ENCODE data around the gene CCDC85B. TPM values are rescaled to one million over a fixed set of nuclear protein-coding genes. Genes with fewer than 3 reads are reported as not detected.

CCDC85B gene
- total and polyA plus RNA-seq, 2 of the 13 experiments (the other 11 are each of a cell fraction or from before 2014, with no cell fraction given), result 8.2 to 19.5 TPM

DNA sequence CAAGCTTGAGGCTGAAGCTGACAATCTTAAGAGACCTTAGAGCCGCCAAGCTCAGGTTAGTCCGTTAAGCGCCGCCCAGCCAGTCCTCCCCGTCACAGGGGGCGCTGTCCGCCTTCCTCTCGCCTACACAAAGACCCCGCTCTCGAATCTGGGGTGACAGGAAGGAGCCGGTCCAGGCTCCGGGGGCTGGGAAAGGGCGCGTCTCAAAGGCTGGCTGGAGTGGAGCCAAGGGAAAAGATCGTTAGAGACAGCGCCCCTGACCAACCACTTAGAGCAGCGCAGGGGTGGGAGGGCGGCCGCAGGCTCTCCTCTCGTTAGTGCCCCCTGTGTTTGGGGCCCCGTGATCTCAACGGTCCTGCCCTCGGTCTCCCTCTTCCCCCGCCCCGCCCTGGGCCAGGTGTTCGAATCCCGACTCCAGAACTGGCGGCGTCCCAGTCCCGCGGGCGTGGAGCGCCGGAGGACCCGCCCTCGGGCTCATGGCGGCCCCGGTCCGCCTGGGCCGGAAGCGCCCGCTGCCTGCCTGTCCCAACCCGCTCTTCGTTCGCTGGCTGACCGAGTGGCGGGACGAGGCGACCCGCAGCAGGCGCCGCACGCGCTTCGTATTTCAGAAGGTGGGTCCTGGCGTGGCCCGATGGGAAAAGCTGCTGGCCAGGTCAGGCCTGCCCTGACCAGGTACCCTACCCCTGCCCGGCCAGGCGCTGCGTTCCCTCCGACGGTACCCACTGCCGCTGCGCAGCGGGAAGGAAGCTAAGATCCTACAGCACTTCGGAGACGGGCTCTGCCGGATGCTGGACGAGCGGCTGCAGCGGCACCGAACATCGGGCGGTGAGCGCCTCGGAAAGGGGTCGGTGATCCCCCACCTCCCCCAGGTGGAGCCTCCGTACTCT lies 30.0 kb upstream of the CCDC85B start, which contains the start of gene MUS81 (continued):
- TF ChIP-seq, protein P1, sequence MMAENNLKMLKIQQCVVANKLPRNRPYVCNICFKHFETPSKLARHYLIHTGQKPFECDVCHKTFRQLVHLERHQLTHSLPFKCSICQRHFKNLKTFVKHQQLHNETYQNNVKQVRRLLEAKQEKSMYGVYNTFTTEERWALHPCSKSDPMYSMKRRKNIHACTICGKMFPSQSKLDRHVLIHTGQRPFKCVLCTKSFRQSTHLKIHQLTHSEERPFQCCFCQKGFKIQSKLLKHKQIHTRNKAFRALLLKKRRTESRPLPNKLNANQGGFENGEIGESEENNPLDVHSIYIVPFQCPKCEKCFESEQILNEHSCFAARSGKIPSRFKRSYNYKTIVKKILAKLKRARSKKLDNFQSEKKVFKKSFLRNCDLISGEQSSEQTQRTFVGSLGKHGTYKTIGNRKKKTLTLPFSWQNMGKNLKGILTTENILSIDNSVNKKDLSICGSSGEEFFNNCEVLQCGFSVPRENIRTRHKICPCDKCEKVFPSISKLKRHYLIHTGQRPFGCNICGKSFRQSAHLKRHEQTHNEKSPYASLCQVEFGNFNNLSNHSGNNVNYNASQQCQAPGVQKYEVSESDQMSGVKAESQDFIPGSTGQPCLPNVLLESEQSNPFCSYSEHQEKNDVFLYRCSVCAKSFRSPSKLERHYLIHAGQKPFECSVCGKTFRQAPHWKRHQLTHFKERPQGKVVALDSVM (CRISPR knock-in tag; IDR thresholded peaks at IDR 0.05), result no peak
- TF ChIP-seq RBFOX2 (IDR thresholded peaks at IDR 0.05; ENCODE audit: low read depth, low read length), result peak; percentile 86
- no peak for TF ChIP-seq FOSL1 (CRISPR knock-in tag; IDR thresholded peaks at IDR 0.05; ENCODE audit: borderline replicate concordance)
- no peak for TF ChIP-seq HNF4G (IDR thresholded peaks at IDR 0.05; ENCODE audit: borderline replicate concordance, low read depth, low read length)
- no peak; the same call in 1 of the 2 replicates for TF ChIP-seq HNF4G (CRISPR knock-in tag; IDR thresholded peaks at IDR 0.05; ENCODE audit: borderline replicate concordance, low read depth)
- TF ChIP-seq EZH2 (conservative IDR thresholded peaks at IDR 0.05; ENCODE audit: low read depth, low read length), result no peak
- TF ChIP-seq ZNF530 (CRISPR knock-in tag; IDR thresholded peaks at IDR 0.05; ENCODE audit: low read depth), result no peak
- peak; percentile 73 for TF ChIP-seq POLR2G (IDR thresholded peaks at IDR 0.05; ENCODE audit: low read depth, low read length)
- TF ChIP-seq SMAD1 (CRISPR knock-in tag; IDR thresholded peaks at IDR 0.05; ENCODE audit: borderline replicate concordance, low read depth), result no peak
- TF ChIP-seq ZNF331 (CRISPR knock-in tag; IDR thresholded peaks at IDR 0.05), result peak; percentile 83
- TF ChIP-seq FOXP1 (IDR thresholded peaks at IDR 0.05), result no peak
- no peak for TF ChIP-seq FOXP1 (CRISPR knock-in tag; IDR thresholded peaks at IDR 0.05)
- no peak for TF ChIP-seq ATRX (CRISPR knock-in tag; IDR thresholded peaks at IDR 0.05; ENCODE audit: borderline replicate concordance)
- TF ChIP-seq, protein P2, sequence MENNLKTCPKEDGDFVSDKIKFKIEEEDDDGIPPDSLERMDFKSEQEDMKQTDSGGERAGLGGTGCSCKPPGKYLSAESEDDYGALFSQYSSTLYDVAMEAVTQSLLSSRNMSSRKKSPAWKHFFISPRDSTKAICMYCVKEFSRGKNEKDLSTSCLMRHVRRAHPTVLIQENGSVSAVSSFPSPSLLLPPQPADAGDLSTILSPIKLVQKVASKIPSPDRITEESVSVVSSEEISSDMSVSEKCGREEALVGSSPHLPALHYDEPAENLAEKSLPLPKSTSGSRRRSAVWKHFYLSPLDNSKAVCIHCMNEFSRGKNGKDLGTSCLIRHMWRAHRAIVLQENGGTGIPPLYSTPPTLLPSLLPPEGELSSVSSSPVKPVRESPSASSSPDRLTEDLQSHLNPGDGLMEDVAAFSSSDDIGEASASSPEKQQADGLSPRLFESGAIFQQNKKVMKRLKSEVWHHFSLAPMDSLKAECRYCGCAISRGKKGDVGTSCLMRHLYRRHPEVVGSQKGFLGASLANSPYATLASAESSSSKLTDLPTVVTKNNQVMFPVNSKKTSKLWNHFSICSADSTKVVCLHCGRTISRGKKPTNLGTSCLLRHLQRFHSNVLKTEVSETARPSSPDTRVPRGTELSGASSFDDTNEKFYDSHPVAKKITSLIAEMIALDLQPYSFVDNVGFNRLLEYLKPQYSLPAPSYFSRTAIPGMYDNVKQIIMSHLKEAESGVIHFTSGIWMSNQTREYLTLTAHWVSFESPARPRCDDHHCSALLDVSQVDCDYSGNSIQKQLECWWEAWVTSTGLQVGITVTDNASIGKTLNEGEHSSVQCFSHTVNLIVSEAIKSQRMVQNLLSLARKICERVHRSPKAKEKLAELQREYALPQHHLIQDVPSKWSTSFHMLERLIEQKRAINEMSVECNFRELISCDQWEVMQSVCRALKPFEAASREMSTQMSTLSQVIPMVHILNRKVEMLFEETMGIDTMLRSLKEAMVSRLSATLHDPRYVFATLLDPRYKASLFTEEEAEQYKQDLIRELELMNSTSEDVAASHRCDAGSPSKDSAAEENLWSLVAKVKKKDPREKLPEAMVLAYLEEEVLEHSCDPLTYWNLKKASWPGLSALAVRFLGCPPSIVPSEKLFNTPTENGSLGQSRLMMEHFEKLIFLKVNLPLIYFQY (CRISPR knock-in tag; IDR thresholded peaks at IDR 0.05; ENCODE audit: borderline replicate concordance), result 0 out of 2 replicates have a peak, but pooled peaks have one; percentile 24
- TF ChIP-seq JARID2 (CRISPR knock-in tag; IDR thresholded peaks at IDR 0.05; ENCODE audit: insufficient replicate concordance), result peak; percentile 71
- TF ChIP-seq, protein P3, sequence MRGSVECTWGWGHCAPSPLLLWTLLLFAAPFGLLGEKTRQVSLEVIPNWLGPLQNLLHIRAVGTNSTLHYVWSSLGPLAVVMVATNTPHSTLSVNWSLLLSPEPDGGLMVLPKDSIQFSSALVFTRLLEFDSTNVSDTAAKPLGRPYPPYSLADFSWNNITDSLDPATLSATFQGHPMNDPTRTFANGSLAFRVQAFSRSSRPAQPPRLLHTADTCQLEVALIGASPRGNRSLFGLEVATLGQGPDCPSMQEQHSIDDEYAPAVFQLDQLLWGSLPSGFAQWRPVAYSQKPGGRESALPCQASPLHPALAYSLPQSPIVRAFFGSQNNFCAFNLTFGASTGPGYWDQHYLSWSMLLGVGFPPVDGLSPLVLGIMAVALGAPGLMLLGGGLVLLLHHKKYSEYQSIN (CRISPR knock-in tag; IDR thresholded peaks at IDR 0.05; ENCODE audit: borderline replicate concordance), result no peak
- TF ChIP-seq ELF3 (CRISPR knock-in tag; IDR thresholded peaks at IDR 0.05), result peak; percentile 45; the same call in 1 of the 2 replicates
- TF ChIP-seq MAFG (CRISPR knock-in tag; IDR thresholded peaks at IDR 0.05), result no peak
- no peak for TF ChIP-seq ZNF891 (CRISPR knock-in tag; IDR thresholded peaks at IDR 0.05)
- TF ChIP-seq GTF3A (CRISPR knock-in tag; conservative IDR thresholded peaks at IDR 0.05), result no peak
- no peak for TF ChIP-seq POLR2AphosphoS2 (IDR thresholded peaks at IDR 0.05; ENCODE audit: low read depth, low read length)
- no peak for TF ChIP-seq ZNF432 (CRISPR knock-in tag; IDR thresholded peaks at IDR 0.05; ENCODE audit: borderline replicate concordance)
- no peak for TF ChIP-seq WIZ (CRISPR knock-in tag; IDR thresholded peaks at IDR 0.05)
- TF ChIP-seq CBX1 (IDR thresholded peaks at IDR 0.05; ENCODE audit: low read depth), result no peak
- TF ChIP-seq HCFC1 (IDR thresholded peaks at IDR 0.05; ENCODE audit: low read depth, low read length), result no peak

All from HepG2 (cell line).